Adrenal gland (tissue), 5 donors: Measurements from ENCODE around the gene KIFC3.

ENCODE experiments used
- POLR2A ChIP-seq, 2 donors: fragments of 450-650 bp; IDR thresholded peaks; one replicate each; pipeline ENCODE4 v1.6.1; 2017; ENCODE audit warnings: antibody characterized with exemption in 2 of 2, mild to moderate bottlenecking in 2 of 2, moderate library complexity in 1 of 2
- TF ChIP-seq, protein P1 (sequence below), 6 experiments: fragments of 450-650 bp in 4 of 6; fragments of 200-600 bp in 2 of 6; sonication (generic) in 1 of 6; IDR thresholded peaks; 1 replicate in 5 of 6; 2 replicates in 1 of 6; pipeline versions ENCODE4 v1.5.1 to v1.8.0; 2016 to 2021; ENCODE audit warnings: antibody characterized with exemption in 6 of 6, mild to moderate bottlenecking in 2 of 6, moderate library complexity in 1 of 6
- donor health status: DM: no; HTN: no; CAD: no.

DNA sequence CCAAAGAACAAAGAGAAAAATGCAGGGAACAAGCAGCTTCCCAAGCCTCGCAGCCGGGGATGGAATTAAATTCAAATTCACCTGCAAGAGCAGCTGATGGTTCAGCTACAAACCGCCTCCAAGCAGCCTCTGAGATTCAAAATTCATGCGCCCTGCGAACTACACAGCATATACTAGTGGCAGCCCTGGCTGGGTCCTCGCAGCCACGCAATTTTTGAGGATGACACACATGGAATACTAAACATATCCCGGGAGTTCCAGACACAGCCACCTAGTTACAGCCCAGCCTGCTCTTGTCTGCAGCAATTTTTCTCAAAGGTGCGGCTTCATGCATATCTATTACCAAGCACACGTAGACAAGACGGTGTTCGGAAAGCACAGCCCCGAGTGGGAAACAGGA lies 35.9 kb upstream of the KIFC3 start:
- TF ChIP-seq, protein P1, sequence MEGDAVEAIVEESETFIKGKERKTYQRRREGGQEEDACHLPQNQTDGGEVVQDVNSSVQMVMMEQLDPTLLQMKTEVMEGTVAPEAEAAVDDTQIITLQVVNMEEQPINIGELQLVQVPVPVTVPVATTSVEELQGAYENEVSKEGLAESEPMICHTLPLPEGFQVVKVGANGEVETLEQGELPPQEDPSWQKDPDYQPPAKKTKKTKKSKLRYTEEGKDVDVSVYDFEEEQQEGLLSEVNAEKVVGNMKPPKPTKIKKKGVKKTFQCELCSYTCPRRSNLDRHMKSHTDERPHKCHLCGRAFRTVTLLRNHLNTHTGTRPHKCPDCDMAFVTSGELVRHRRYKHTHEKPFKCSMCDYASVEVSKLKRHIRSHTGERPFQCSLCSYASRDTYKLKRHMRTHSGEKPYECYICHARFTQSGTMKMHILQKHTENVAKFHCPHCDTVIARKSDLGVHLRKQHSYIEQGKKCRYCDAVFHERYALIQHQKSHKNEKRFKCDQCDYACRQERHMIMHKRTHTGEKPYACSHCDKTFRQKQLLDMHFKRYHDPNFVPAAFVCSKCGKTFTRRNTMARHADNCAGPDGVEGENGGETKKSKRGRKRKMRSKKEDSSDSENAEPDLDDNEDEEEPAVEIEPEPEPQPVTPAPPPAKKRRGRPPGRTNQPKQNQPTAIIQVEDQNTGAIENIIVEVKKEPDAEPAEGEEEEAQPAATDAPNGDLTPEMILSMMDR (IDR thresholded peaks at IDR 0.05), result no peak
- TF ChIP-seq POLR2A (IDR thresholded peaks at IDR 0.05), result no peak
